Bronchial epithelial cell (primary cell): ENCODE measurements around the gene NID1. TPM values are rescaled to one million over a fixed set of nuclear protein-coding genes. Genes with fewer than 3 reads are reported as not detected.

Experiments
- DNase-seq: peaks from one replicate; pipeline ENCODE4 v3.0.0-alpha.2; 2010; ENCODE audit warnings: low read depth
- FAIRE-seq: peaks from 2 replicates; lab custom pipeline; 2011; peaks lifted over from hg19 to GRCh38; lab: Jason Lieb, UNC
- H3K27me3 ChIP-seq: 2 replicates; pipeline ENCODE4 v1.5.1; 2011; ENCODE audit warnings: low read length; ENCODE audit not compliant: control insufficient read depth, insufficient read depth
- H3K36me3 ChIP-seq: 2 replicates; pipeline ENCODE4 v1.5.1; 2011; ENCODE audit warnings: low read length; ENCODE audit not compliant: control insufficient read depth, insufficient read depth
- H3K4me3 ChIP-seq: 2 replicates; pipeline ENCODE4 v1.5.1; 2011; ENCODE audit warnings: mild to moderate bottlenecking, low read depth, low read length, control low read depth
- total RNA-seq: library from RNA; depleted of rRNA; stranded (reverse); fragments of >200 nt; gene quantifications from 2 replicates; pipeline ENCODE4 v1.2.1, GENCODE V29; 2014
- TF ChIP-seq, protein P1 (sequence below): IDR thresholded peaks from 2 replicates; pipeline ENCODE4 v1.5.1; 2011; ENCODE audit warnings: mild to moderate bottlenecking, moderate library complexity, low read length, control low read depth, inconsistent platforms; ENCODE audit not compliant: insufficient read depth, severe bottlenecking

Gene NID1
- total RNA-seq, 1 donor from 2014 or later, result 1.3 TPM

DNA sequence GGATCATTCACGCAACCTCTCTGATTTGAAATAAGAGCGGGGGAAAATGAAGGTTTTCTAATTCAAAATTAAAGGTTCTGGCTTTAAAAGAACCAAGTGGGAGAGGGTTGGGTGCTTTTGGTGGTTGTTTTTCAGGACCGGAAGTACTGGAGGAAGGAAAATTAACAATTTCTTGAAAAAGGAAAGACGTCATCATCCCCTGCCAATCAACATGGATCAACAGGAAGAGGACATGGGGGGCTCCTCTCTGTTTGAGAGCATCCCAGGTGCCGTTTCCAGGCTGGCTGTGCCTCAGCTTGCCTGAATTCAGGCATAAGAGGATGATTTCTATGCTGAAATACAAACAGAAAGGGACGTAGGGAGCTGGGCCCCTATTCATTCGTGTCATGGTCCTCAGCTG lies 21.6 kb upstream of the NID1 start:
- Histone ChIP-seq H3K4me3 (no peak overlapping the region), H3K36me3 (no peaks in the 10 kb centered on the region), H3K27me3 (no peaks in the 10 kb centered on the region)
- FAIRE-seq, result no peak
- TF ChIP-seq, protein P1, sequence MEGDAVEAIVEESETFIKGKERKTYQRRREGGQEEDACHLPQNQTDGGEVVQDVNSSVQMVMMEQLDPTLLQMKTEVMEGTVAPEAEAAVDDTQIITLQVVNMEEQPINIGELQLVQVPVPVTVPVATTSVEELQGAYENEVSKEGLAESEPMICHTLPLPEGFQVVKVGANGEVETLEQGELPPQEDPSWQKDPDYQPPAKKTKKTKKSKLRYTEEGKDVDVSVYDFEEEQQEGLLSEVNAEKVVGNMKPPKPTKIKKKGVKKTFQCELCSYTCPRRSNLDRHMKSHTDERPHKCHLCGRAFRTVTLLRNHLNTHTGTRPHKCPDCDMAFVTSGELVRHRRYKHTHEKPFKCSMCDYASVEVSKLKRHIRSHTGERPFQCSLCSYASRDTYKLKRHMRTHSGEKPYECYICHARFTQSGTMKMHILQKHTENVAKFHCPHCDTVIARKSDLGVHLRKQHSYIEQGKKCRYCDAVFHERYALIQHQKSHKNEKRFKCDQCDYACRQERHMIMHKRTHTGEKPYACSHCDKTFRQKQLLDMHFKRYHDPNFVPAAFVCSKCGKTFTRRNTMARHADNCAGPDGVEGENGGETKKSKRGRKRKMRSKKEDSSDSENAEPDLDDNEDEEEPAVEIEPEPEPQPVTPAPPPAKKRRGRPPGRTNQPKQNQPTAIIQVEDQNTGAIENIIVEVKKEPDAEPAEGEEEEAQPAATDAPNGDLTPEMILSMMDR, result no peak
- no peak for DNase-seq

DNA sequence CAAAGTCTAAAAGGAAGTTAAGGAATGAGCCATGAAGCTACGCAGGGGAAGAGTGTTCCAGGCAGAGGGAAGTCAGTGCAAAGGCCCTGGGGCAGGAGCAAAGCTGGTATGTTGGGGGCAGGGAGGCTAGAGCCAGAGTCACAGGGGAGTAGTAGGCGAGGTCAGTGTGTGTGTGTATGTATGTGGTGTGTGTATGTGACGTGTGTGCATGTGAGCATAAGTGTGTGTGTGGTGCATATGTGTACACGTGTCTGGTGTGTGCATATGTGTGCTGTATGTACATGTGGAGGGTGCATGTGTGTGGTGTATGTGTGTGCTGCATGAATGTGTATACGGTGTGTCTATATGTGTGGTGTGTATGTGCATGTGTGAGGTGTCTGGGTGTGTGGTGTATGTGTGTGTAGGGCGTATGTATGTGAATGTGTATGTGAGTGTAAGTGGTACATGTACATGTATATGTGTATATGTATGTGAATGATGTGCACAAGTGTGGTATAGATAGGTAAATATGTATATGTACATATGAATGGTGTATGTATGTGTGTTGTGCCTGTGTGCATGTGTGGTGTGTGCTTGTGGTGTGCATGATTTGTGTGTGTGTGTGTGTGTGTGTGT lies 20.8 kb upstream of the NID1 start:
- FAIRE-seq (peak; percentile 68), DNase-seq (no peak)

DNA sequence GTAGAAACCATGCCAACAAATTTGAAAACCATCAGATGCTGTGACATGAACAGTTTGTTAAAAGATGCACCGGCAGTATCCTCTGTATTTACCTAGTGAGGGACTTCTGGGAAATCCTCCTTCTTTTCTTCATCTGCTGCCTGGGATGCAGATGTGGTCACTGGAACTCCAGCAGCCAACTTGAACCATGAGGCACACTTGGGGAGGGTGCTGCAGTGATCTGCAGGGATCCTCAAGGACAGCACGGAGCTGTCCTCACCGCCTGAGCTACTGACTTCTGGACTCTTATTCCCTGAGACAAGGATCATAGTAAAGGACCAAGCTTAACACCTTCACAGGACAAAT lies 19.5 kb upstream of the NID1 start:
- DNase-seq (no peak), FAIRE-seq (no peak)
- TF ChIP-seq, protein P1, result no peak
- Histone ChIP-seq H3K36me3 (no peaks in the 10 kb centered on the region), H3K27me3 (no peaks in the 10 kb centered on the region), H3K4me3 (no peak overlapping the region)

More for the DNA sequence above, 20.8 kb upstream of the NID1 start:
- no peaks in the 10 kb centered on the region for H3K27me3 ChIP-seq
- no peaks in the 10 kb centered on the region for H3K36me3 ChIP-seq
- no peak overlapping the region for H3K4me3 ChIP-seq
- TF ChIP-seq, protein P1, result no peak

DNA sequence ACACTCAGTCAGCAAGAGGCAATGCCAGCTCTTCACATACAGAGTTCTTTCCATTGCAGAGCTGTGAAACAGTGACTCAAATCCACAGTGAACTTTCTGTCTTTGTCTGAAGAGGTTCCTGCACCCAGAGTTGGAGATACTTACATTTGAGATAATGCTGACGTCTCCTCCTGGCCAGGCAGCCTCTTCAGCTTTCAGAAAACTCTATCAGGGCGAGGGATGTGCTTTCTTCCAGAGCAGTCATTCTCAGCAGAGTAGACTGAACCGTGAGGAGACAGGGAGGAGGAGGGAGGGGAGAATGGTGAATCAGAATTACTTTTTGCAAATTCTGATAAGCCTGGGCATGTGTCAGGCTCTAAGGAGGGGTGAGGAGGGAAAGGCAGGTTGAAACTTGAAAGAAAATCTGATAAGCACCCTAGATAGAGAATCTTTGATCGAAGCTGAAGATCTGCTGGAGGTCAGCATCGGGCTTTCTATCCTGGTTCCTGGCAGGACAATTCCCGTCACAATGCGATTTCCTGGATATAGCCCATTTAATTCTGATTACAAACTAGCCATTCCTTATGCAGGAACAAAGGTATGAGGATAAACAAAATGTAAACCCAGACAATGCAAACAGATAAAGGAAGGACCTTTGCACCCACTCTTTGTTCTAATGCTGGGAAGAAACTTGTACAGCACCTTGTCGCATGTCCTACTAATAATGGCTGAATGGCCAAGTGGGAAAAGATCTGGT lies 18.9 kb upstream of the NID1 start:
- no peaks in the 10 kb centered on the region for H3K36me3 ChIP-seq
- DNase-seq (peak; percentile 94), FAIRE-seq (no peak)
- H3K4me3 ChIP-seq, result peak overlapping the region; percentile 11
- no peaks in the 10 kb centered on the region for H3K27me3 ChIP-seq
- TF ChIP-seq, protein P1, result no peak

DNA sequence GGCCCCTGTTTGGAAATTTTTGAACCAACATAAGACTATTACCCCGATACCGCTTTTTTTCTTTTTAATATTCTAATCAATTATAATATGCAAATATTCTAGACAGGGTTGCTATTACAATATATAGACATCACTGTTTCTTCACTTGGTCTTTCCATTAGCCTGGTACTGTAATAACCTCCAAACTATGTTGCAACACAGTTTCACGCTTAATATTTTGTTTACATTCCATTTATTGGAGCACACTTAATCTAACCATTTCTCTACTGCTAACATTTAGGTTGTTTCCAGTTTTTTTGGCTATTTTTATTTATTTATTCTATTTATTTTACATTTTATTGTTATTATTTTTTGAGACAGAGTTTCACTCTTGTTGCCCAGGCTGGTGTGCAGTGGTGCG lies 17.6 kb upstream of the NID1 start:
- Histone ChIP-seq H3K36me3 (no peaks in the 10 kb centered on the region), H3K27me3 (no peaks in the 10 kb centered on the region), H3K4me3 (no peak overlapping the region)
- TF ChIP-seq, protein P1, result no peak
- no peak for DNase-seq
- no peak for FAIRE-seq
